Lower lobe of right lung (tissue), 2 donors: ENCODE measurements around the gene PSMG2. TPM values are rescaled to one million over a fixed set of nuclear protein-coding genes. Genes with fewer than 3 reads are reported as not detected.

Experiments
- ATAC-seq, 2 donors: fragments of 200-7000 bp; cut with Tn5 transposase; one replicate each; pipeline ENCODE4 v1.9.1; 2020 to 2022; ENCODE audit warnings: mild to moderate bottlenecking in 2 of 2, moderate library complexity in 2 of 2
- DNase-seq: peaks from one replicate; pipeline ENCODE4 v3.0.0-alpha.2; 2020
- H3K27ac ChIP-seq: fragments of 200-600 bp; one replicate; pipeline ENCODE4 v1.8.0; 2022
- H3K27me3 ChIP-seq: fragments of 200-600 bp; one replicate; pipeline ENCODE4 v1.8.0; 2022; ENCODE audit warnings: low read depth
- H3K36me3 ChIP-seq: fragments of 200-600 bp; one replicate; pipeline ENCODE4 v1.8.0; 2022; ENCODE audit warnings: mild to moderate bottlenecking
- H3K4me1 ChIP-seq: fragments of 200-600 bp; one replicate; pipeline ENCODE4 v1.8.0; 2022
- H3K4me3 ChIP-seq: fragments of 200-600 bp; one replicate; pipeline ENCODE4 v1.8.0; 2022; ENCODE audit warnings: mild to moderate bottlenecking
- H3K9me3 ChIP-seq: fragments of 200-600 bp; one replicate; pipeline ENCODE4 v1.8.0; 2022
- CTCF ChIP-seq: fragments of 200-600 bp; IDR thresholded peaks from one replicate; pipeline ENCODE4 v1.8.0; 2022; ENCODE audit warnings: antibody characterized with exemption, mild to moderate bottlenecking
- intact Hi-C: fragments of 100-400 bp; cut with DNase I; formaldehyde crosslinking; loops from one replicate; pipeline ENCODE4 v1.11.0; 2022
- total RNA-seq: library from RNA; stranded (reverse); fragmentation: NEBNext Ultra II Directional; extraction: Animal tissue kit (Norgen Biotek cat#: 25700); gene quantifications from one replicate; pipeline ENCODE4 v1.2.1, GENCODE V29; 2021
- donor health status: DM: no; HTN: yes; CAD: no; lungs with severe emphysema.

Gene PSMG2
- total RNA-seq, 1 donor from 2014 or later: 75.0 TPM

GRCh38 chr18:12689256-12689850, 13.5 kb upstream of the PSMG2 start:
- TF ChIP-seq CTCF: no peak
- intact Hi-C loops: no loop called here
- Histone ChIP-seq H3K4me1 (no peaks in the 10 kb centered on the region), H3K36me3 (peaks cover 25% of the 10 kb centered on the region), H3K9me3 (no peaks in the 10 kb centered on the region), H3K27ac (no peak overlapping the region), H3K4me3 (no peak overlapping the region), H3K27me3 (no peaks in the 10 kb centered on the region)
- ATAC-seq: no peak
- no peak for DNase-seq

- no peak for DNase-seq
- Histone ChIP-seq H3K4me1 (no peaks in the 10 kb centered on the region), H3K9me3 (no peaks in the 10 kb centered on the region), H3K36me3 (peaks cover 27% of the 10 kb centered on the region), H3K4me3 (no peak overlapping the region), H3K27ac (no peak overlapping the region), H3K27me3 (no peaks in the 10 kb centered on the region)
- no peak for TF ChIP-seq CTCF
- no peak for ATAC-seq
- intact Hi-C loops: no loop called here
Measured at GRCh38 chr18:12692206-12692605, 10.6 kb upstream of the PSMG2 start.

GRCh38 chr18:12694032-12694431, 8.8 kb upstream of the PSMG2 start:
- Histone ChIP-seq H3K4me1 (no peaks in the 10 kb centered on the region), H3K27ac (no peak overlapping the region), H3K27me3 (no peaks in the 10 kb centered on the region), H3K36me3 (peaks cover 39% of the 10 kb centered on the region), H3K4me3 (no peak overlapping the region), H3K9me3 (no peaks in the 10 kb centered on the region)
- intact Hi-C loops: no loop called here
- ATAC-seq (no peak), DNase-seq (no peak)
- no peak for TF ChIP-seq CTCF

- Histone ChIP-seq H3K4me3 (no peak overlapping the region), H3K27ac (no peak overlapping the region), H3K9me3 (no peaks in the 10 kb centered on the region), H3K4me1 (peaks cover 31% of the 10 kb centered on the region), H3K36me3 (peaks cover 34% of the 10 kb centered on the region), H3K27me3 (no peaks in the 10 kb centered on the region)
- DNase-seq (no peak), ATAC-seq (no peak)
- no peak for TF ChIP-seq CTCF
- intact Hi-C loops: no loop called here
Measured at GRCh38 chr18:12699747-12700146, 3.1 kb upstream of the PSMG2 start.

- DNase-seq (no peak), ATAC-seq (no peak)
- no peaks in the 10 kb centered on the region for H3K9me3 ChIP-seq
- no peak overlapping the region for H3K27ac ChIP-seq
- no peak for TF ChIP-seq CTCF
- H3K36me3 ChIP-seq: peaks cover 30% of the 10 kb centered on the region
- H3K4me1 ChIP-seq: peaks cover 36% of the 10 kb centered on the region
- H3K27me3 ChIP-seq: no peaks in the 10 kb centered on the region
- peak overlapping the region; percentile 96 for H3K4me3 ChIP-seq
- intact Hi-C loops: no loop called here
Measured at GRCh38 chr18:12701161-12701560, 1.7 kb upstream of the PSMG2 start.
